GM12892 (cell line): ENCODE results near the gene MINK1.

Experiments used
- DNase-seq: peaks from one replicate; pipeline ENCODE4 v3.0.0; 2011; ENCODE audit not compliant: insufficient read length
- FAIRE-seq: peaks from 2 replicates; lab custom pipeline; 2011; peaks lifted over from hg19 to GRCh38; lab: Jason Lieb, UNC
- POLR2A ChIP-seq: IDR thresholded peaks from 2 replicates; pipeline ENCODE4 v1.6.1; 2011; ENCODE audit warnings: low read depth, low read length, control low read depth
- POLR2AphosphoS5 ChIP-seq: IDR thresholded peaks from 2 replicates; pipeline ENCODE4 v1.6.1; 2011; ENCODE audit warnings: low read depth, low read length, control low read depth
- TAF1 ChIP-seq: IDR thresholded peaks from 2 replicates; pipeline ENCODE4 v1.6.1; 2011; ENCODE audit warnings: low read depth, mild to moderate bottlenecking, control low read depth, low read length, borderline replicate concordance

The MINK1 gene

GRCh38 chr17:4937553-4937952 lies 104.4 kb downstream of the MINK1 start:
- FAIRE-seq (no peak), DNase-seq (no peak)
- TF ChIP-seq POLR2AphosphoS5 (no peak), POLR2A (no peak), TAF1 (no peak)

GRCh38 chr17:4938069-4938491 lies 104.9 kb downstream of the MINK1 start:
- FAIRE-seq = no peak
- DNase-seq = no peak
- TF ChIP-seq POLR2A (no peak), POLR2AphosphoS5 (no peak), TAF1 (no peak)

GRCh38 chr17:4938688-4939545 lies 105.8 kb downstream of the MINK1 start:
- peak; percentile 66 for FAIRE-seq
- TF ChIP-seq POLR2A (no peak), TAF1 (no peak), POLR2AphosphoS5 (no peak)

GRCh38 chr17:4939546-4939795 lies 106.3 kb downstream of the MINK1 start:
- FAIRE-seq (no peak), DNase-seq (no peak)
- TF ChIP-seq POLR2A = no peak
- no peak for TF ChIP-seq TAF1
- TF ChIP-seq POLR2AphosphoS5 = no peak

More at GRCh38 chr17:4938688-4939545, 105.8 kb downstream of the MINK1 start:
- DNase-seq = no peak

GRCh38 chr17:4939796-4940554 lies 106.8 kb downstream of the MINK1 start, which contains the start of the genes RNF167 and SLC25A11:
RNF167 (plus strand) TSS chr17:4940268; CDS start chr17:4940910, 642 bp downstream.
SLC25A11 (minus strand) TSS chr17:4940046; CDS start chr17:4939910, 136 bp downstream.
- peak; percentile 84 for TF ChIP-seq POLR2A
- peak; percentile 81 for TF ChIP-seq POLR2AphosphoS5
- TF ChIP-seq TAF1 = peak; percentile 65; the same call in 1 of the 2 replicates
- peak; percentile 96 for DNase-seq
- FAIRE-seq = peak; percentile 99

- FAIRE-seq = peak; percentile 40
- TF ChIP-seq POLR2AphosphoS5 (peak; percentile 62; the same call in 1 of the 2 replicates), TAF1 (0 out of 2 replicates have a peak, but pooled peaks have one; percentile 40), POLR2A (no peak)
- DNase-seq = no peak
Measured at GRCh38 chr17:4940555-4941318, 107.6 kb downstream of the MINK1 start.

GRCh38 chr17:4941319-4941610 lies 108.1 kb downstream of the MINK1 start:
- DNase-seq (no peak), FAIRE-seq (no peak)
- TF ChIP-seq POLR2A (no peak), TAF1 (no peak), POLR2AphosphoS5 (no peak)

- TF ChIP-seq TAF1 (no peak), POLR2AphosphoS5 (peak; percentile 85), POLR2A (peak; percentile 27; the same call in 1 of the 2 replicates)
- no peak for FAIRE-seq
- DNase-seq = no peak
Measured at GRCh38 chr17:4942760-4943508, 109.8 kb downstream of the MINK1 start.

GRCh38 chr17:4944163-4944553 lies 111.0 kb downstream of the MINK1 start:
- FAIRE-seq (no peak), DNase-seq (no peak)
- TF ChIP-seq TAF1 (0 out of 2 replicates have a peak, but pooled peaks have one; percentile 12), POLR2AphosphoS5 (no peak)

- TF ChIP-seq TAF1 = no peak
- peak; percentile 91 for TF ChIP-seq POLR2AphosphoS5
- no peak for DNase-seq
- no peak for FAIRE-seq
Measured at GRCh38 chr17:4944554-4945175, 111.5 kb downstream of the MINK1 start.
